Mesothelial cell of epicardium (in vitro differentiated cells): ENCODE results near the gene MATCAP1. TPM values are rescaled to one million over a fixed set of nuclear protein-coding genes. Genes with fewer than 3 reads are reported as not detected.
A peak's percentile ranks its signal among the peaks of the same experiment; 100 is the strongest.

Source experiments
- DNase-seq, 2 experiments: peaks; one replicate each; pipeline ENCODE4 v3.0.0; 2021; ENCODE audit warnings: low spot score in 2 of 2; ENCODE audit not compliant: unreplicated experiment in 2 of 2
- H3K27ac Mint-ChIP-seq: 2 replicates; pipeline ENCODE4 v1.8.0; 2021; ENCODE audit warnings: mixed read lengths
- H3K27me3 Mint-ChIP-seq: 2 replicates; pipeline ENCODE4 v1.8.0; 2021; ENCODE audit warnings: low read depth, mixed read lengths
- H3K36me3 Mint-ChIP-seq: 2 replicates; pipeline ENCODE4 v1.8.0; 2021; ENCODE audit warnings: mixed read lengths
- H3K4me1 Mint-ChIP-seq: 2 replicates; pipeline ENCODE4 v1.8.0; 2021; ENCODE audit warnings: mixed read lengths
- H3K4me3 Mint-ChIP-seq: 2 replicates; pipeline ENCODE4 v1.8.0; 2021; ENCODE audit warnings: mild to moderate bottlenecking, moderate library complexity, mixed read lengths
- H3K9me3 Mint-ChIP-seq: 2 replicates; pipeline ENCODE4 v1.8.0; 2021; ENCODE audit warnings: mixed read lengths
- CTCF ChIP-seq: fragments of 200-600 bp; sonication (generic); IDR thresholded peaks from one replicate; pipeline ENCODE4 v1.5.0; 2021; ENCODE audit warnings: antibody characterized with exemption; ENCODE audit not compliant: unreplicated experiment
- total RNA-seq: library from RNA; stranded (reverse); gene quantifications from 3 replicates; pipeline ENCODE4 v1.2.1, GENCODE V29; 2021

MATCAP1 gene
- total RNA-seq, 1 donor from 2014 or later: 131 TPM

GRCh38 chr16:67191995-67192681, 8.4 kb upstream of the MATCAP1 start, which contains the start of gene E2F4:
TSS of gene E2F4 (plus strand) at chr16:67192155. CDS start at chr16:67192228, 73 bp downstream.
- Mint-ChIP-seq H3K4me1 (peaks cover 19% of the 10 kb centered on the region), H3K27ac (peak within 1 kb of the TSS; percentile 86), H3K9me3 (no peaks in the 10 kb centered on the region), H3K27me3 (no peaks in the 10 kb centered on the region), H3K36me3 (peaks cover 16% of the 10 kb centered on the region), H3K4me3 (peak within 1 kb of the TSS; percentile 84)
- no peak for TF ChIP-seq CTCF
- DNase-seq: peak; percentile 71 to 86

GRCh38 chr16:67191411-67191994, 7.7 kb upstream of the MATCAP1 start:
- Mint-ChIP-seq H3K27me3 (peaks cover 2% of the 10 kb centered on the region), H3K9me3 (no peaks in the 10 kb centered on the region), H3K27ac (peak overlapping the region; percentile 60), H3K4me1 (peaks cover 21% of the 10 kb centered on the region), H3K4me3 (peak overlapping the region; percentile 84), H3K36me3 (peaks cover 11% of the 10 kb centered on the region)
- no peak for TF ChIP-seq CTCF
- DNase-seq: no peak

GRCh38 chr16:67190448-67191399, 7.0 kb upstream of the MATCAP1 start:
- DNase-seq: no peak

GRCh38 chr16:67190041-67190440, 6.3 kb upstream of the MATCAP1 start, which contains the start of gene EXOC3L1:
TSS of gene EXOC3L1 (minus strand) at chr16:67190136. CDS start at chr16:67189676, 460 bp downstream.
- peaks cover 9% of the 10 kb centered on the region for H3K27me3 Mint-ChIP-seq
- no peak within 1 kb of the TSS for H3K27ac Mint-ChIP-seq
- no peak within 1 kb of the TSS for H3K4me3 Mint-ChIP-seq
- no peaks in the 10 kb centered on the region for H3K9me3 Mint-ChIP-seq
- no peak for DNase-seq
- H3K36me3 Mint-ChIP-seq: peaks cover 2% of the 10 kb centered on the region
- H3K4me1 Mint-ChIP-seq: peaks cover 29% of the 10 kb centered on the region
- no peak for TF ChIP-seq CTCF

More at GRCh38 chr16:67190448-67191399, 7.0 kb upstream of the MATCAP1 start:
- peaks cover 5% of the 10 kb centered on the region for H3K36me3 Mint-ChIP-seq
- H3K9me3 Mint-ChIP-seq: no peaks in the 10 kb centered on the region
- no peak for TF ChIP-seq CTCF
- H3K4me1 Mint-ChIP-seq: peaks cover 23% of the 10 kb centered on the region
- no peak overlapping the region for H3K4me3 Mint-ChIP-seq
- H3K27me3 Mint-ChIP-seq: peaks cover 3% of the 10 kb centered on the region
- no peak overlapping the region for H3K27ac Mint-ChIP-seq

- peaks cover 32% of the 10 kb centered on the region for H3K4me1 Mint-ChIP-seq
- DNase-seq: no peak
- H3K4me3 Mint-ChIP-seq: no peak overlapping the region
- no peaks in the 10 kb centered on the region for H3K9me3 Mint-ChIP-seq
- no peak overlapping the region for H3K27ac Mint-ChIP-seq
- H3K27me3 Mint-ChIP-seq: peaks cover 13% of the 10 kb centered on the region
- H3K36me3 Mint-ChIP-seq: no peaks in the 10 kb centered on the region
- no peak for TF ChIP-seq CTCF
Observed at GRCh38 chr16:67188798-67189197, 5.0 kb upstream of the MATCAP1 start.
